SH-SY5Y (cell line): ENCODE measurements around the gene WDR46.

ENCODE experiments used
- GATA2 ChIP-seq: IDR thresholded peaks from 2 replicates; pipeline ENCODE4 v1.6.1; 2011; ENCODE audit warnings: mild to moderate bottlenecking, low read depth, low read length
- GATA3 ChIP-seq: IDR thresholded peaks from 2 replicates; pipeline ENCODE4 v1.6.1; 2011; ENCODE audit warnings: low read depth, mild to moderate bottlenecking, low read length, moderate library complexity

DNA sequence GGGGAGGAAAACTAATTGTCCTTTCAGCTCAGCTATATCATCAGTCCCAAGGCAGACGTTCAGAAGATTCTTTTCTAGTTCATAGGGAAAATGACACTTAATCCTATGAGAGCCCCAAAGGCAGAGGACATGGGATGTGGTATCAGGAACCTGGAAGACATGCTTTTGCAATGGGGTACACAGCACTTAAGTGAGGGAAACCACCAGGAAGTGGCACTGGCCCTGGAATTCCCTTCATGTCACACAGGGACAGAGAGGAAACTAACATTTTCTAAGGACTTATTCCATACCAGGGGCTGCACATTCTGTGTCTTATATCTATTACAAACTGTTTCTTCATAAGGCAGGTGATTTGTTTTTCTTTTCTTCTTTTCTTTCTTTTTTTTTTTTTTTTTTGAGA lies 45.6 kb downstream of the WDR46 start:
- TF ChIP-seq GATA2 (no peak), GATA3 (no peak)
